HepG2 (cell line): Measurements from ENCODE around the gene FGGY. TPM values are rescaled to one million over a fixed set of nuclear protein-coding genes. Genes with fewer than 3 reads are reported as not detected.

ENCODE experiments used
- ASH2L ChIP-seq: fragments of 300-600, 200-600 bp; sonication (generic); IDR thresholded peaks from 2 replicates; pipeline ENCODE4 v1.7.0; 2017; ENCODE audit warnings: low read depth, mild to moderate bottlenecking, moderate library complexity, mixed read lengths, low read length; ENCODE audit not compliant: insufficient read length
- HNF1A ChIP-seq, 2 experiments: sonication (generic) in 1 of 2; formaldehyde crosslinking in 1 of 2; IDR thresholded peaks; 2 replicates each; pipeline versions ENCODE4 v1.4.0 to v1.6.1; 2016 to 2020; ENCODE audit warnings: borderline replicate concordance in 1 of 2, low read depth in 1 of 2, mild to moderate bottlenecking in 1 of 2, missing genetic modification reagents in 1 of 2
- KIAA2018 ChIP-seq: sonication (generic); formaldehyde crosslinking; IDR thresholded peaks from 2 replicates; pipeline ENCODE4 v1.5.0; 2020; ENCODE audit warnings: mild to moderate bottlenecking, missing genetic modification reagents, borderline replicate concordance
- SMAD9 ChIP-seq: sonication (generic); formaldehyde crosslinking; IDR thresholded peaks from 2 replicates; pipeline ENCODE4 v1.5.1; 2020; ENCODE audit warnings: mild to moderate bottlenecking, missing genetic modification reagents
- TFE3 ChIP-seq: IDR thresholded peaks from 2 replicates; pipeline ENCODE4 v1.6.1; 2016
- ZBTB43 ChIP-seq: sonication (generic); formaldehyde crosslinking; conservative IDR thresholded peaks from 2 replicates; pipeline ENCODE4 v1.4.0; 2020; ENCODE audit warnings: missing genetic modification reagents
- ZNF713 ChIP-seq: sonication (generic); formaldehyde crosslinking; IDR thresholded peaks from 2 replicates; pipeline ENCODE4 v1.4.0; 2020; ENCODE audit warnings: mild to moderate bottlenecking, missing genetic modification reagents
- ZNF781 ChIP-seq: sonication (generic); formaldehyde crosslinking; IDR thresholded peaks from 2 replicates; pipeline ENCODE4 v1.5.1; 2020; ENCODE audit warnings: borderline replicate concordance, mild to moderate bottlenecking, missing genetic modification reagents; ENCODE audit errors: not compliant biosample characterization
- ZNF879 ChIP-seq: sonication (generic); formaldehyde crosslinking; IDR thresholded peaks from 2 replicates; pipeline ENCODE4 v1.8.1; 2023; ENCODE audit warnings: missing genetic modification reagents
- ZSCAN22 ChIP-seq: sonication (generic); formaldehyde crosslinking; IDR thresholded peaks from 2 replicates; pipeline ENCODE4 v1.4.0; 2020; ENCODE audit warnings: mild to moderate bottlenecking, missing genetic modification reagents
- polyA plus RNA-seq, 8 experiments: library from polyadenylated mRNA; depleted of rRNA in 3 of 8; stranded (reverse) in 7 of 8; unstranded in 1 of 8; fragments of >200 nt; fragmentation: Illumina TruSeq in 4 of 8; extraction: Trizol in 4 of 8; gene quantifications; 2 replicates each; pipeline versions ENCODE4 v1.2.1 to v1.2.3, GENCODE V29; 2011 to 2016; ENCODE audit warnings: low read depth in 4 of 8, missing spikeins in 1 of 8, mixed read lengths in 1 of 8; ENCODE audit not compliant: insufficient read depth in 1 of 8
- total RNA-seq, 5 experiments: library from RNA; depleted of rRNA; stranded (reverse); fragments of >200 nt; fragmentation: Illumina TruSeq; extraction: Trizol; gene quantifications; 2 replicates each; pipeline ENCODE4 v1.2.3, GENCODE V29; 2016; ENCODE audit warnings: low read depth in 1 of 5

FGGY gene
- total and polyA plus RNA-seq, 2 of the 13 experiments (the other 11 are each of a cell fraction or from before 2014, with no cell fraction given): 15.7 to 27.5 TPM

- TF ChIP-seq TFE3 (no peak), ASH2L (no peak), ZBTB43 (no peak), ZNF781 (no peak), KIAA2018 (CRISPR knock-in tag) (no peak), SMAD9 (CRISPR knock-in tag) (no peak), HNF1A (IDR thresholded peaks at IDR 0.05; ENCODE audit: low read depth) (no peak), HNF1A (CRISPR knock-in tag; IDR thresholded peaks at IDR 0.05; ENCODE audit: borderline replicate concordance) (no peak), ZSCAN22 (no peak), ZNF713 (no peak), ZNF879 (no peak)
These were observed 462.4 kb downstream of the FGGY start (continued) for GRCh38 chr1:59759156-59759925.
